GM12873 (cell line): ENCODE measurements around the gene ZNF483.

Experiments used
- CTCF ChIP-seq: IDR thresholded peaks from 2 replicates; pipeline ENCODE4 v1.5.1; 2012; ENCODE audit warnings: low read depth, mild to moderate bottlenecking, moderate library complexity, low read length, control low read depth; ENCODE audit not compliant: insufficient read depth; ENCODE audit errors: missing control alignments

The ZNF483 gene

GRCh38 chr9:111529787-111530186 lies 4.8 kb downstream of the ZNF483 start:
- TF ChIP-seq CTCF, result no peak

DNA sequence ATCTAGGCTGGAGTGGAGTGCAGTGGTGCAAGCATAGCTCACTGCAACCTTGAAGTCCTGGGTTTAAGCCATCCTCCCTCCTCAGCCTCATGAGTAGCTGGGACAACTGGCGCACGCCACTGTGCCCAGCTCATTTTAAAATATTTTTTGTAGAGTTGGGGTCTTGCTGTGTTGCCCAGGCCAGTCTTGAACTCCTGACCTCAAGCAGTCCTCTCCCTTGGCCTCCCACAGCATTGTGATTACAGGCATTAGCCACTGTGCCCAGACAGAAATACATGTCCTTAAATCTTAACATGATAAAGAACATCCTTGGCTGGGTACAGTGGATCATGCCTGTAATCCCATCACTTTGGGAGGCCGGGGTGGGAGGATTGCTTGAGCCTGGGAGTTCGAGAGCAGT lies 6.7 kb downstream of the ZNF483 start:
- no peak for TF ChIP-seq CTCF

GRCh38 chr9:111533099-111533790 lies 8.3 kb downstream of the ZNF483 start:
- no peak for TF ChIP-seq CTCF

- no peak for TF ChIP-seq CTCF
Observed at GRCh38 chr9:111542497-111543254, 17.7 kb downstream of the ZNF483 start.

GRCh38 chr9:111548623-111549022 lies 23.6 kb downstream of the ZNF483 start:
- no peak for TF ChIP-seq CTCF

DNA sequence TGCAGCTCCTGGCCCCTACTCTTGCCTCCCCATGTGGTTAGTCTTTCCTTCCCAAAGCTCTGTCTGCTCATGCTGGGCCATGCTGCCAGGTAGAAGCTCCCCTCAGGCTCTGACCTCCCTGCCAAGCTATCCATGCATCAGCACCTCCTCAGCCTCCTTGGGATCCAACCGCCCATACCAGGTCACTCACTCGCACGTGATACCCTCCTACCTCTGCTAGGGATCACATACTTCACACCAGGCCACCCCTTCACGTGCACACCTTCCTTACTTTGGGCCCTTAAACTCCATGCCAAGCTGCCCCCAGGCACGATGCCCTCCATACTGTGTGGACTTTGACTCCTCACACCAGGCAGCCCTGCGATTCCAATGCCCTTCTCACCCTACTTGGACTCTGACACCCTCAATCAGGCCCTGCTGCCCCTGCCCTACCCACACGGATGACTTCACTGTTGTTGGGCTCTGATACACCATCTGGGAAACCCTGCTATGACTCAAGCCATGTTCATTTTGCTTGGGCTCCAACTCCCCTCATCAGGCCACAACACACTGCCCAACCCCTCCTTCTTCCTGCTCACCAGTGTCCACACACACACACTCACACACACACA lies 34.1 kb downstream of the ZNF483 start:
- no peak for TF ChIP-seq CTCF

- TF ChIP-seq CTCF, result no peak
Observed at GRCh38 chr9:111561165-111561719, 36.3 kb downstream of the ZNF483 start.
